Frontal cortex (tissue), 4 donors: ENCODE results near the gene SLC5A11. TPM values are rescaled to one million over a fixed set of nuclear protein-coding genes. Genes with fewer than 3 reads are reported as not detected.
"Not testable (repeated sequence)": the region's sequence is repeated elsewhere in the genome, so short reads cannot be mapped to it uniquely, and the experiment has no call there.

Experiments used
- DNase-seq, 2 donors: peaks; one replicate each; pipeline ENCODE4 v3.0.0; 2012; ENCODE audit warnings: low spot score in 2 of 2
- FAIRE-seq: peaks from 2 replicates; lab custom pipeline; 2012; peaks lifted over from hg19 to GRCh38; lab: Jason Lieb, UNC
- total RNA-seq: library from RNA; depleted of rRNA; stranded (reverse); fragments of >200 nt; gene quantifications from one replicate; pipeline ENCODE4 v1.2.3, GENCODE V29; 2014
- donor health status: control.
- donor health status: control.
- donor health status: control.

SLC5A11 gene
- total RNA-seq, 1 donor from 2014 or later, result not detected

- DNase-seq (no peak), FAIRE-seq (no peak)
These were observed 8.9 kb downstream of the SLC5A11 start for GRCh38 chr16:24854607-24855171.

- no peak for FAIRE-seq
- no peak for DNase-seq
These were observed 9.9 kb downstream of the SLC5A11 start for GRCh38 chr16:24855678-24856077.

GRCh38 chr16:24856871-24857270 is 11.1 kb downstream of the SLC5A11 start:
- FAIRE-seq, DNase-seq: not testable (repeated sequence)

- FAIRE-seq (no peak), DNase-seq (no peak)
These were observed 12.7 kb downstream of the SLC5A11 start for GRCh38 chr16:24858219-24859041.

- FAIRE-seq (no peak), DNase-seq (no peak)
These were observed 15.7 kb downstream of the SLC5A11 start for GRCh38 chr16:24861461-24861860.

GRCh38 chr16:24863582-24864437 is 18.0 kb downstream of the SLC5A11 start:
- FAIRE-seq, result no peak
- no peak for DNase-seq

- no peak for DNase-seq
- no peak for FAIRE-seq
These were observed 23.3 kb downstream of the SLC5A11 start for GRCh38 chr16:24869033-24869432.

- FAIRE-seq, result no peak
- DNase-seq, result no peak
These were observed 26.1 kb downstream of the SLC5A11 start for GRCh38 chr16:24871891-24872290.

- no peak for DNase-seq
- no peak for FAIRE-seq
These were observed 27.3 kb downstream of the SLC5A11 start for GRCh38 chr16:24873028-24873427.

GRCh38 chr16:24875466-24875865 is 29.7 kb downstream of the SLC5A11 start:
- DNase-seq (no peak), FAIRE-seq (no peak)

GRCh38 chr16:24876231-24876630 is 30.5 kb downstream of the SLC5A11 start:
- DNase-seq, result no peak
- no peak for FAIRE-seq

GRCh38 chr16:24879684-24880083 is 33.9 kb downstream of the SLC5A11 start:
- FAIRE-seq (no peak), DNase-seq (no peak)

GRCh38 chr16:24883714-24884151 is 38.0 kb downstream of the SLC5A11 start:
- DNase-seq, result no peak
- no peak for FAIRE-seq

GRCh38 chr16:24887472-24887871 is 41.7 kb downstream of the SLC5A11 start:
- FAIRE-seq (no peak), DNase-seq (no peak)

GRCh38 chr16:24890746-24891145 is 45.0 kb downstream of the SLC5A11 start:
- no peak for DNase-seq

GRCh38 chr16:24896439-24896838 is 50.7 kb downstream of the SLC5A11 start:
- DNase-seq (no peak), FAIRE-seq (no peak)

More at GRCh38 chr16:24890746-24891145, 45.0 kb downstream of the SLC5A11 start:
- FAIRE-seq, result no peak

GRCh38 chr16:24897522-24897921 is 51.8 kb downstream of the SLC5A11 start:
- FAIRE-seq, DNase-seq: not testable (repeated sequence)

- DNase-seq, result no peak
- FAIRE-seq, result no peak
These were observed 54.5 kb downstream of the SLC5A11 start for GRCh38 chr16:24900230-24900629.

- no peak for DNase-seq
- FAIRE-seq, result no peak
These were observed 60.5 kb downstream of the SLC5A11 start for GRCh38 chr16:24906199-24906808.

GRCh38 chr16:24906901-24907300 is 61.1 kb downstream of the SLC5A11 start:
- FAIRE-seq, result no peak
- no peak for DNase-seq
